ENCODE data around the gene MRPL40. TPM values are rescaled to one million over a fixed set of nuclear protein-coding genes. Genes with fewer than 3 reads are reported as not detected.

Gene MRPL40
- total and polyA plus RNA-seq, 2 of the 13 experiments (the other 11 are each of a cell fraction or from before 2014, with no cell fraction given) = 42.7 to 79.7 TPM

DNA sequence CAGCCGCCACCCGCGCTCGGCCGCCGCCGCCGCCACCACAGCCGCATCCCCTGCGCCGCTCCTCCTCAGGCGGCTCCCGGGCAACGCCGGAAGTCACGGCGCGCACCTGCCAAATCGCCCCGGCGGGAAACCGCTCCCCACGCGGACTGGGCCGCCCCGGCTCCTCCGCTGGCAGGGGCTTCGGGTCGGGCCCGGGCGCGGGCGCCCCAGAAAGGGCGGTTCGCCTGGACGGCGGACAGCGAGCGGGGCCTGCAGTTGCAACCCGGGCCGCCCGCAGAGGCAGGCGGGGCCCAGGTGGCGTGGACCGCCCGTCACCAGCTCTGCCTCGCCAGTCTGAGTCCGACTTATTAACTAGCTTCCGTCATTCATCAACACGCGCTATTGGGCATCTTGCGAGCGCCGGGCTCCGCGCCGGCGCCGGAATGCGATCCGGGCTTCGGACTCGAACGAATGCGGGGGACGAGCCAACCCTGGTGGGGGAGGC is 654 bp upstream of the MRPL40 start, which contains the start of gene HIRA (continued):
- TF ChIP-seq SMC3 (IDR thresholded peaks at IDR 0.05; ENCODE audit: low read length) = no peak
- peak; percentile 72 for TF ChIP-seq ETV5 (CRISPR knock-in tag; IDR thresholded peaks at IDR 0.05; ENCODE audit: borderline replicate concordance)
- TF ChIP-seq RBFOX2 (IDR thresholded peaks at IDR 0.05; ENCODE audit: low read depth, low read length) = peak; percentile 13; the same call in 1 of the 2 replicates
- TF ChIP-seq ZNF674 (CRISPR knock-in tag; IDR thresholded peaks at IDR 0.05; ENCODE audit: low read depth) = 0 out of 2 replicates have a peak, but pooled peaks have one; percentile 2
- TF ChIP-seq ZNF589 (CRISPR knock-in tag; conservative IDR thresholded peaks at IDR 0.05) = peak; percentile 69; the same call in 1 of the 2 replicates
- peak; percentile 24; the same call in 1 of the 2 replicates for TF ChIP-seq ELF1 (CRISPR knock-in tag; IDR thresholded peaks at IDR 0.05)
- no peak for TF ChIP-seq MIXL1 (CRISPR knock-in tag; IDR thresholded peaks at IDR 0.05)
- peak; percentile 72; the same call in 1 of the 2 replicates for TF ChIP-seq SIN3B (IDR thresholded peaks at IDR 0.05; ENCODE audit: low read length)
- TF ChIP-seq BHLHE40 (IDR thresholded peaks at IDR 0.05; ENCODE audit: low read length) = peak; percentile 25; the same call in 1 of the 2 replicates
- peak; percentile 18; the same call in 1 of the 2 replicates for TF ChIP-seq ZNF543 (CRISPR knock-in tag; IDR thresholded peaks at IDR 0.05)
- peak; percentile 62; the same call in 1 of the 2 replicates for TF ChIP-seq PHF21A (CRISPR knock-in tag; IDR thresholded peaks at IDR 0.05)
- TF ChIP-seq ETV6 (CRISPR knock-in tag; conservative IDR thresholded peaks at IDR 0.05) = peak; percentile 48; the same call in 1 of the 2 replicates
- TF ChIP-seq GZF1 (CRISPR knock-in tag; IDR thresholded peaks at IDR 0.05) = no peak
- TF ChIP-seq, protein P1, sequence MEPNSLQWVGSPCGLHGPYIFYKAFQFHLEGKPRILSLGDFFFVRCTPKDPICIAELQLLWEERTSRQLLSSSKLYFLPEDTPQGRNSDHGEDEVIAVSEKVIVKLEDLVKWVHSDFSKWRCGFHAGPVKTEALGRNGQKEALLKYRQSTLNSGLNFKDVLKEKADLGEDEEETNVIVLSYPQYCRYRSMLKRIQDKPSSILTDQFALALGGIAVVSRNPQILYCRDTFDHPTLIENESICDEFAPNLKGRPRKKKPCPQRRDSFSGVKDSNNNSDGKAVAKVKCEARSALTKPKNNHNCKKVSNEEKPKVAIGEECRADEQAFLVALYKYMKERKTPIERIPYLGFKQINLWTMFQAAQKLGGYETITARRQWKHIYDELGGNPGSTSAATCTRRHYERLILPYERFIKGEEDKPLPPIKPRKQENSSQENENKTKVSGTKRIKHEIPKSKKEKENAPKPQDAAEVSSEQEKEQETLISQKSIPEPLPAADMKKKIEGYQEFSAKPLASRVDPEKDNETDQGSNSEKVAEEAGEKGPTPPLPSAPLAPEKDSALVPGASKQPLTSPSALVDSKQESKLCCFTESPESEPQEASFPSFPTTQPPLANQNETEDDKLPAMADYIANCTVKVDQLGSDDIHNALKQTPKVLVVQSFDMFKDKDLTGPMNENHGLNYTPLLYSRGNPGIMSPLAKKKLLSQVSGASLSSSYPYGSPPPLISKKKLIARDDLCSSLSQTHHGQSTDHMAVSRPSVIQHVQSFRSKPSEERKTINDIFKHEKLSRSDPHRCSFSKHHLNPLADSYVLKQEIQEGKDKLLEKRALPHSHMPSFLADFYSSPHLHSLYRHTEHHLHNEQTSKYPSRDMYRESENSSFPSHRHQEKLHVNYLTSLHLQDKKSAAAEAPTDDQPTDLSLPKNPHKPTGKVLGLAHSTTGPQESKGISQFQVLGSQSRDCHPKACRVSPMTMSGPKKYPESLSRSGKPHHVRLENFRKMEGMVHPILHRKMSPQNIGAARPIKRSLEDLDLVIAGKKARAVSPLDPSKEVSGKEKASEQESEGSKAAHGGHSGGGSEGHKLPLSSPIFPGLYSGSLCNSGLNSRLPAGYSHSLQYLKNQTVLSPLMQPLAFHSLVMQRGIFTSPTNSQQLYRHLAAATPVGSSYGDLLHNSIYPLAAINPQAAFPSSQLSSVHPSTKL (CRISPR knock-in tag; IDR thresholded peaks at IDR 0.05) = no peak
- TF ChIP-seq SPEN (CRISPR knock-in tag; IDR thresholded peaks at IDR 0.05; ENCODE audit: low read depth) = peak; percentile 62; the same call in 1 of the 2 replicates
- 0 out of 2 replicates have a peak, but pooled peaks have one; percentile 17 for TF ChIP-seq REL (CRISPR knock-in tag; conservative IDR thresholded peaks at IDR 0.05)
- TF ChIP-seq ZNF331 (CRISPR knock-in tag; IDR thresholded peaks at IDR 0.05) = peak; percentile 34; the same call in 1 of the 2 replicates
- peak; percentile 17; the same call in 1 of the 2 replicates for TF ChIP-seq SAFB2 (CRISPR knock-in tag; IDR thresholded peaks at IDR 0.05; ENCODE audit: borderline replicate concordance, low read depth)
- no peak for TF ChIP-seq FOSL2 (CRISPR knock-in tag; IDR thresholded peaks at IDR 0.05)
- no peak for TF ChIP-seq NFIB (CRISPR knock-in tag; IDR thresholded peaks at IDR 0.05; ENCODE audit: borderline replicate concordance)
- TF ChIP-seq ZNF256 (CRISPR knock-in tag; conservative IDR thresholded peaks at IDR 0.05) = 0 out of 2 replicates have a peak, but pooled peaks have one; percentile 13
- peak; percentile 34; the same call in 1 of the 2 replicates for TF ChIP-seq FIP1L1 (IDR thresholded peaks at IDR 0.05; ENCODE audit: borderline replicate concordance, insufficient read depth, low read depth, low read length)
- 0 out of 2 replicates have a peak, but pooled peaks have one; percentile 3 for TF ChIP-seq ZNF234 (CRISPR knock-in tag; conservative IDR thresholded peaks at IDR 0.05)
- TF ChIP-seq, protein P2, sequence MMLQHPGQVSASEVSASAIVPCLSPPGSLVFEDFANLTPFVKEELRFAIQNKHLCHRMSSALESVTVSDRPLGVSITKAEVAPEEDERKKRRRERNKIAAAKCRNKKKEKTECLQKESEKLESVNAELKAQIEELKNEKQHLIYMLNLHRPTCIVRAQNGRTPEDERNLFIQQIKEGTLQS (CRISPR knock-in tag; IDR thresholded peaks at IDR 0.05) = 0 out of 2 replicates have a peak, but pooled peaks have one; percentile 18
- 0 out of 4 replicates have a peak, but pooled peaks of 1 of the 2 experiments have one; percentile 15 for TF ChIP-seq NR2F1 (CRISPR knock-in tag; IDR thresholded peaks at IDR 0.05)
- 0 out of 2 replicates have a peak, but pooled peaks have one; percentile 33 for TF ChIP-seq KDM1A (CRISPR knock-in tag; IDR thresholded peaks at IDR 0.05)
- TF ChIP-seq ZNF138 (CRISPR knock-in tag; IDR thresholded peaks at IDR 0.05; ENCODE audit: low read depth) = no peak
- TF ChIP-seq ZNF343 (CRISPR knock-in tag; IDR thresholded peaks at IDR 0.05) = peak; percentile 19; the same call in 1 of the 2 replicates
- 0 out of 2 replicates have a peak, but pooled peaks have one; percentile 86 for TF ChIP-seq ZNF101 (CRISPR knock-in tag; IDR thresholded peaks at IDR 0.05; ENCODE audit: borderline replicate concordance, low read depth)
